WTC11 (cell line): ENCODE data around the gene TET3. TPM values are rescaled to one million over a fixed set of nuclear protein-coding genes. Genes with fewer than 3 reads are reported as not detected.
A peak's percentile ranks its signal among the peaks of the same experiment; 100 is the strongest.

Experiments used
- ATAC-seq: fragments of 200-7000 bp; cut with Tn5 transposase; 2 replicates; pipeline ENCODE4 v1.10.0; 2021; ENCODE audit warnings: mild to moderate bottlenecking, moderate library complexity
- CTCF ChIA-PET: fragments of 300-600 bp; sonication (Branson Sonifier 250); formaldehyde crosslinking; loops from one replicate; lab custom pipeline; 2021; ENCODE audit warnings: antibody characterized with exemption; lab: Charles Lee
- POLR2A ChIA-PET: fragments of 350-600 bp; sonication (Branson Sonifier 250); formaldehyde crosslinking; loops from one replicate; lab custom pipeline; 2021; ENCODE audit warnings: antibody characterized with exemption; lab: Charles Lee
- DNase-seq: peaks from one replicate; pipeline ENCODE4 v3.0.0; 2021; ENCODE audit warnings: low spot score
- H3K27ac Mint-ChIP-seq: 2 replicates; pipeline ENCODE4 v1.8.0; 2021; ENCODE audit warnings: mixed read lengths
- H3K27me3 Mint-ChIP-seq: 2 replicates; pipeline ENCODE4 v1.8.0; 2021; ENCODE audit warnings: low read depth, mild to moderate bottlenecking, moderate library complexity, mixed read lengths
- H3K36me3 Mint-ChIP-seq: 2 replicates; pipeline ENCODE4 v1.8.0; 2021; ENCODE audit warnings: mixed read lengths
- H3K4me1 Mint-ChIP-seq: 2 replicates; pipeline ENCODE4 v1.8.0; 2022; ENCODE audit warnings: mixed read lengths
- H3K4me3 Mint-ChIP-seq: 2 replicates; pipeline ENCODE4 v1.8.0; 2021; ENCODE audit warnings: mild to moderate bottlenecking, moderate library complexity, mixed read lengths
- H3K9me3 Mint-ChIP-seq: 2 replicates; pipeline ENCODE4 v1.8.0; 2021; ENCODE audit warnings: mixed read lengths
- HMGA2 ChIP-seq: fragments of 250-450 bp; sonication (Bioruptor Pico); IDR thresholded peaks from 2 replicates; pipeline ENCODE4 v1.4.0; 2021; ENCODE audit warnings: mild to moderate bottlenecking, moderate library complexity
- JUN ChIP-seq: sonication (generic); formaldehyde crosslinking; IDR thresholded peaks from 2 replicates; pipeline ENCODE4 v1.8.0; 2023; ENCODE audit warnings: mild to moderate bottlenecking, missing genetic modification reagents
- KAT7 ChIP-seq: sonication (generic); formaldehyde crosslinking; IDR thresholded peaks from 2 replicates; pipeline ENCODE4 v1.8.1; 2023; ENCODE audit warnings: missing genetic modification reagents, mild to moderate bottlenecking, borderline replicate concordance
- NR1H2 ChIP-seq: sonication (generic); formaldehyde crosslinking; IDR thresholded peaks from 2 replicates; pipeline ENCODE4 v1.9.0; 2021; ENCODE audit warnings: mild to moderate bottlenecking, moderate library complexity, missing genetic modification reagents
- NR3C1 ChIP-seq: sonication (generic); formaldehyde crosslinking; conservative IDR thresholded peaks from 2 replicates; pipeline ENCODE4 v1.8.1; 2023; ENCODE audit warnings: low read depth, mild to moderate bottlenecking, missing genetic modification reagents
- TEAD1 ChIP-seq: sonication (generic); formaldehyde crosslinking; IDR thresholded peaks from 2 replicates; pipeline ENCODE4 v1.8.0; 2022; ENCODE audit warnings: mild to moderate bottlenecking, missing genetic modification reagents
- ZNF317 ChIP-seq: sonication (generic); formaldehyde crosslinking; IDR thresholded peaks from 2 replicates; pipeline ENCODE4 v1.8.1; 2023; ENCODE audit warnings: low read depth, mild to moderate bottlenecking, moderate library complexity, missing genetic modification reagents, borderline replicate concordance
- total RNA-seq: library from RNA; stranded (reverse); gene quantifications from 3 replicates; pipeline ENCODE4 v1.2.3, GENCODE V29; 2021
- TF ChIP-seq, protein P1 (sequence below): fragments of 250-450 bp; sonication (Bioruptor Pico); conservative IDR thresholded peaks from 2 replicates; pipeline ENCODE4 v1.9.0; 2021; ENCODE audit warnings: mild to moderate bottlenecking
- TF ChIP-seq, protein P2 (sequence below): sonication (generic); formaldehyde crosslinking; IDR thresholded peaks from 2 replicates; pipeline ENCODE4 v1.8.1; 2022; ENCODE audit warnings: mild to moderate bottlenecking, missing genetic modification reagents, moderate library complexity, borderline replicate concordance
- TF ChIP-seq, protein P3 (sequence below): fragments of 250-450 bp; sonication (Bioruptor Pico); IDR thresholded peaks from 2 replicates; pipeline ENCODE4 v2.1.2; 2022; ENCODE audit warnings: mild to moderate bottlenecking, moderate library complexity
- TF ChIP-seq, protein P4 (sequence below): sonication (generic); formaldehyde crosslinking; IDR thresholded peaks from 2 replicates; pipeline ENCODE4 v1.8.1; 2023; ENCODE audit warnings: mild to moderate bottlenecking, missing genetic modification reagents, borderline replicate concordance
- TF ChIP-seq, protein P5 (sequence below): fragments of 200-600 bp; IDR thresholded peaks from 2 replicates; pipeline ENCODE4 v1.8.0; 2022; ENCODE audit warnings: antibody characterized with exemption

TET3 gene
- total RNA-seq, 1 experiment from 2014 or later = 19.3 TPM

DNA sequence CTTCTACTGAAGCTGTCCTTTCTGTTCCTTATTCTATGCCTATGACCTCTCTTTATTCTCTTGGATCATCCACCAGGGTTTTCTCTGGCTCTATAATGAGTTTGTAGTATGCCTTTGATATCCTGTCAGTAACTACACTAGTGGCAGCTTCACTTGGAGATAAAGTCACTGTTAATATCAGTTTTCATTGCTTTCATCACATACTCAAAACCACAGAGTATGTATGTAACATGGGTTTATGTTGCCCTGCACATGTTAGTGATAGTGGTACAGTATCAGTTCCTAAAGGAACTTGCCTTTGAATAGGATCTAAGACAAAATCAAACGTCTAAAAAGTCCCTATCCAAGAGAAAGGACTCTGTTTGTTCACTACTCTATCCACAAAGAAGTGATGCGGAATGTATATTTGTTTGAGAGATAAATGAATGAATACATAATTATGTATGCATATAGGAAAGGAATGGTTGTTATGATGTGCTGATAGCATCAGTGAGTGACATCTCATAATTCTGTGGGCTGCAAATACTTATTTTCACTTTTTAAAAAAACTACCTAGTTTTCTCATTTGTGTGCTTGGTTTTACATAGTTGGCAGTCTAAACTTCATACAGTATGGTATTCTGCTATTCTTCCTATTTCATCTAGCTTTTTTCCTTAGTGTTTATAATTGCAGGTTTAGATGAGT is 45.1 kb downstream of the TET3 start:
- Mint-ChIP-seq H3K4me3 (no peak overlapping the region), H3K4me1 (peaks cover 57% of the 10 kb centered on the region), H3K27ac (no peak overlapping the region)
- POLR2A ChIA-PET = no interaction called here
- no peak for ATAC-seq
- TF ChIP-seq, protein P1, sequence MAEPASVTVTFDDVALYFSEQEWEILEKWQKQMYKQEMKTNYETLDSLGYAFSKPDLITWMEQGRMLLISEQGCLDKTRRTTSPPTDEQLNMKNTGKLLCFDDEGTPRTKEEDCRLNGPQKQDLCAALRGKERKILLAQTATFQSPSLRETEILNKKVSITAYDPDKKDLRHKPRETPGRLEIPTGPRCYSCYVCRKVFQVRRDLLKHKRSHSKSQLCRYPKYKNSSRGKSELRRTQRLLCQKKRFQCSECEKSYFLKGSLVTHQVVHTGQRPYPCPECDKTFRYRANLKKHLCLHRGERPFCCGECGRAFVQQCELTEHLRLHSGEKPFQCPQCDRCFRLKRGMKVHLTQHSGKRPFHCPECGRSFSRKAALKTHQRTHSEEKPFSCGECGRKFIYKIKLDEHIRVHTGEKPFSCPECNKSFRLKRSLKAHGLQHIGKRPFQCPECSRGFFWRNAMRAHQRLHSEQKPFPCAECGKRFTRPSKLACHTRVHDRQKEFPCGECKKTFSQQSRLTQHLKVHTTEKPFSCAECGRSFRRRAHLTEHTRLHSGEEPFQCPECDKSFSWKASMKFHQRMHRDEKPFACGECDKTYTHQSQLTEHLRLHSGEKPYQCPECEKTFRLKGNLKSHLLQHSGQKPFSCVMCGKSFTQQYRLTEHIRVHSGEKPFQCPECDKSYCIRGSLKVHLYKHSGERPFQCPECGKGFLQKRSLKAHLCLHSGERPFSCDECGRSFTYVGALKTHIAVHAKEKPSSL = no peak
- TF ChIP-seq, protein P2, sequence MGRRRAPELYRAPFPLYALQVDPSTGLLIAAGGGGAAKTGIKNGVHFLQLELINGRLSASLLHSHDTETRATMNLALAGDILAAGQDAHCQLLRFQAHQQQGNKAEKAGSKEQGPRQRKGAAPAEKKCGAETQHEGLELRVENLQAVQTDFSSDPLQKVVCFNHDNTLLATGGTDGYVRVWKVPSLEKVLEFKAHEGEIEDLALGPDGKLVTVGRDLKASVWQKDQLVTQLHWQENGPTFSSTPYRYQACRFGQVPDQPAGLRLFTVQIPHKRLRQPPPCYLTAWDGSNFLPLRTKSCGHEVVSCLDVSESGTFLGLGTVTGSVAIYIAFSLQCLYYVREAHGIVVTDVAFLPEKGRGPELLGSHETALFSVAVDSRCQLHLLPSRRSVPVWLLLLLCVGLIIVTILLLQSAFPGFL = no peak
- TF ChIP-seq, protein P3, sequence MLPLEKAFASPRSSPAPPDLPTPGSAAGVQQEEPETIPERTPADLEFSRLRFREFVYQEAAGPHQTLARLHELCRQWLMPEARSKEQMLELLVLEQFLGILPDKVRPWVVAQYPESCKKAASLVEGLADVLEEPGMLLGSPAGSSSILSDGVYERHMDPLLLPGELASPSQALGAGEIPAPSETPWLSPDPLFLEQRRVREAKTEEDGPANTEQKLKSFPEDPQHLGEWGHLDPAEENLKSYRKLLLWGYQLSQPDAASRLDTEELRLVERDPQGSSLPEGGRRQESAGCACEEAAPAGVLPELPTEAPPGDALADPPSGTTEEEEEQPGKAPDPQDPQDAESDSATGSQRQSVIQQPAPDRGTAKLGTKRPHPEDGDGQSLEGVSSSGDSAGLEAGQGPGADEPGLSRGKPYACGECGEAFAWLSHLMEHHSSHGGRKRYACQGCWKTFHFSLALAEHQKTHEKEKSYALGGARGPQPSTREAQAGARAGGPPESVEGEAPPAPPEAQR (CRISPR knock-in tag) = no peak
- TF ChIP-seq KAT7 (CRISPR knock-in tag) (no peak), NR1H2 (CRISPR knock-in tag) (no peak), NR3C1 (no peak), HMGA2 (CRISPR knock-in tag) (no peak)
- TF ChIP-seq, all 79 proteins: peak for 0
- DNase-seq = no peak
- peaks cover 17% of the 10 kb centered on the region for H3K36me3 Mint-ChIP-seq
- H3K27me3 Mint-ChIP-seq = no peaks in the 10 kb centered on the region
- H3K9me3 Mint-ChIP-seq = peaks cover 14% of the 10 kb centered on the region
- CTCF ChIA-PET = interaction anchor here (1.3 kb wide), 1 partner anchor 14 kb away, joined by 3 read pairs; no protein-coding TSS in a partner anchor

DNA sequence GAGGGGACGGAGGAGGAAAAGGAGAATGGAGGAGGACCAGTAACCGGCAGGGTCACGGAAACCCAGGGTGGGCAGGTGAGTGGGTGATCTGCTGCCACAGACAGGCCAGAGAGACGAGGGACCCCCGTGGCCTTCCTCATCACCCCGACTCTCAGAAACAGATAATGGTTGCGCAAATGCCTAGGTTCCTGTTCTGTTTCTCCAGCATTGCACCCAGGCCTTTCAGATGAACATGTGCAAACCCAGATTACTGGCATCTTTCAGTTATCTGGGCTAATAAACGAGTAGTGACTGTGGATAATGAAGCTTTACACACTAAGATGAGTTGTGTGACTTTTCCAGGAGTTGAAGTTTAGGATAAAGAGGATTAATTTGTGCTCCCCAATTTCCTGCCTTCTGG is 46.5 kb downstream of the TET3 start:
- H3K27ac Mint-ChIP-seq = peak overlapping the region; percentile 72; the same call in 1 of the 2 replicates
- peaks cover 51% of the 10 kb centered on the region for H3K4me1 Mint-ChIP-seq
- POLR2A ChIA-PET = no interaction called here
- peak overlapping the region; percentile 5; the same call in 1 of the 2 replicates for H3K4me3 Mint-ChIP-seq
- no peak for TF ChIP-seq ZNF317 (CRISPR knock-in tag)
- TF ChIP-seq, protein P4, sequence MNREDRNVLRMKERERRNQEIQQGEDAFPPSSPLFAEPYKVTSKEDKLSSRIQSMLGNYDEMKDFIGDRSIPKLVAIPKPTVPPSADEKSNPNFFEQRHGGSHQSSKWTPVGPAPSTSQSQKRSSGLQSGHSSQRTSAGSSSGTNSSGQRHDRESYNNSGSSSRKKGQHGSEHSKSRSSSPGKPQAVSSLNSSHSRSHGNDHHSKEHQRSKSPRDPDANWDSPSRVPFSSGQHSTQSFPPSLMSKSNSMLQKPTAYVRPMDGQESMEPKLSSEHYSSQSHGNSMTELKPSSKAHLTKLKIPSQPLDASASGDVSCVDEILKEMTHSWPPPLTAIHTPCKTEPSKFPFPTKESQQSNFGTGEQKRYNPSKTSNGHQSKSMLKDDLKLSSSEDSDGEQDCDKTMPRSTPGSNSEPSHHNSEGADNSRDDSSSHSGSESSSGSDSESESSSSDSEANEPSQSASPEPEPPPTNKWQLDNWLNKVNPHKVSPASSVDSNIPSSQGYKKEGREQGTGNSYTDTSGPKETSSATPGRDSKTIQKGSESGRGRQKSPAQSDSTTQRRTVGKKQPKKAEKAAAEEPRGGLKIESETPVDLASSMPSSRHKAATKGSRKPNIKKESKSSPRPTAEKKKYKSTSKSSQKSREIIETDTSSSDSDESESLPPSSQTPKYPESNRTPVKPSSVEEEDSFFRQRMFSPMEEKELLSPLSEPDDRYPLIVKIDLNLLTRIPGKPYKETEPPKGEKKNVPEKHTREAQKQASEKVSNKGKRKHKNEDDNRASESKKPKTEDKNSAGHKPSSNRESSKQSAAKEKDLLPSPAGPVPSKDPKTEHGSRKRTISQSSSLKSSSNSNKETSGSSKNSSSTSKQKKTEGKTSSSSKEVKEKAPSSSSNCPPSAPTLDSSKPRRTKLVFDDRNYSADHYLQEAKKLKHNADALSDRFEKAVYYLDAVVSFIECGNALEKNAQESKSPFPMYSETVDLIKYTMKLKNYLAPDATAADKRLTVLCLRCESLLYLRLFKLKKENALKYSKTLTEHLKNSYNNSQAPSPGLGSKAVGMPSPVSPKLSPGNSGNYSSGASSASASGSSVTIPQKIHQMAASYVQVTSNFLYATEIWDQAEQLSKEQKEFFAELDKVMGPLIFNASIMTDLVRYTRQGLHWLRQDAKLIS (CRISPR knock-in tag) = no peak
- TF ChIP-seq KAT7 (CRISPR knock-in tag) = no peak
- TF ChIP-seq, protein P5, sequence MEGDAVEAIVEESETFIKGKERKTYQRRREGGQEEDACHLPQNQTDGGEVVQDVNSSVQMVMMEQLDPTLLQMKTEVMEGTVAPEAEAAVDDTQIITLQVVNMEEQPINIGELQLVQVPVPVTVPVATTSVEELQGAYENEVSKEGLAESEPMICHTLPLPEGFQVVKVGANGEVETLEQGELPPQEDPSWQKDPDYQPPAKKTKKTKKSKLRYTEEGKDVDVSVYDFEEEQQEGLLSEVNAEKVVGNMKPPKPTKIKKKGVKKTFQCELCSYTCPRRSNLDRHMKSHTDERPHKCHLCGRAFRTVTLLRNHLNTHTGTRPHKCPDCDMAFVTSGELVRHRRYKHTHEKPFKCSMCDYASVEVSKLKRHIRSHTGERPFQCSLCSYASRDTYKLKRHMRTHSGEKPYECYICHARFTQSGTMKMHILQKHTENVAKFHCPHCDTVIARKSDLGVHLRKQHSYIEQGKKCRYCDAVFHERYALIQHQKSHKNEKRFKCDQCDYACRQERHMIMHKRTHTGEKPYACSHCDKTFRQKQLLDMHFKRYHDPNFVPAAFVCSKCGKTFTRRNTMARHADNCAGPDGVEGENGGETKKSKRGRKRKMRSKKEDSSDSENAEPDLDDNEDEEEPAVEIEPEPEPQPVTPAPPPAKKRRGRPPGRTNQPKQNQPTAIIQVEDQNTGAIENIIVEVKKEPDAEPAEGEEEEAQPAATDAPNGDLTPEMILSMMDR = no peak
- no peak for TF ChIP-seq JUN (CRISPR knock-in tag)
- no peak for TF ChIP-seq TEAD1
- TF ChIP-seq, protein P1 = no peak
- peaks cover 14% of the 10 kb centered on the region for H3K9me3 Mint-ChIP-seq
- CTCF ChIA-PET = interaction anchor here (1.3 to 2.0 kb wide), 3 partner anchors 12 to 123 kb away, joined by 3 to 8 read pairs (median 3); no protein-coding TSS in a partner anchor
- no peaks in the 10 kb centered on the region for H3K27me3 Mint-ChIP-seq
- peaks cover 17% of the 10 kb centered on the region for H3K36me3 Mint-ChIP-seq
- ATAC-seq (no peak), DNase-seq (no peak)
